RKO (cell line): ENCODE results near the gene CFDP1.

ENCODE experiments used
- DNase-seq: peaks from one replicate; pipeline ENCODE4 v3.0.0-alpha.2; 2016; ENCODE audit warnings: low spot score

The CFDP1 gene

DNA sequence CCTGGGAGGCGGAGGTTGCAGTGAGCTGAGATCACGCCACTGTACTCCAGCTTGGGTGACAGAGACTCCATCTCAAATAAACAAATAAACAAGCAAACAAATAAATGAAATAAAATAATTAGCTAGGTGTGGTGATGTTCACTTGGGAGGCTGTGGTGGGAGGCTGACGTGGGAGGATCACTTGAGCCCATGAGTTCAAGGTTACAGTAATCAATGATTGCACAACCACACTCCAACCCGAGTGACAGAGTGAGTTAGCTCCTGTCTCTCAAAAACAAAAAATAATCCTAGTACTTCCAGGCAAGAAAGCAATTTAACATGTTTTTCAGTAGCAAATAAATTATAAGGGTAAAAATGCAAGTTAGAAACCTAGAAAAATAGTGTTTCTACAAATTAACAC is 26.4 kb downstream of the CFDP1 start:
- no peak for DNase-seq

DNA sequence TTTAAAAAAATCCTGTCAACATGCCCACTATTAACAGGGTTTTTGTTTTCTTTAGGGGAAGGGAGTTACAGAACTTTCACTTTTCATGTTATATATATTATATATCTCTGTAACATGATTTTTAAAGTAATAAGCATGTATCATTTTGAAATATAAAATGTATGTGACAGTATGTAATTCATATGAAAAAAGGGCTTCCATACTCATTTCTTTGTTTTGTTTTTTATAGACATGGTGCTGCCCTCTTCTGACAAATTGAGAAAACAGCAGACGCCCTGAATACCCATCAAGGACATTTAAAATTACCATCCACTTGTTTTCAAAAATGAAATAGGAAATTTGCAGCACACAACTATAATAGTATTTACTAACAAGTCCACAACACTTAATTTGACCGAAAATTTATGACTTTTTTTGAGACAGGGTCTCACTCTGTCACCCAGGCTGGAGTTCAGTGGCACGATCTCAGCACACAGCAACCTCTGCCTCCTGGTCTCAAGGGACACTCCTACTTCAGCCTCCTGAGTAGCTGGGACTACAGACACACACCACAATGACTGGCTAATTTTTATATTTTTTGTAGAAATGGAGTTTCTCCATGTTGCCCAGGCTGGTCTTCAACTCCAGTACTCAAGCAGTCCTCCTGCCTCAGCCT is 30.4 kb downstream of the CFDP1 start:
- DNase-seq = peak; percentile 66

DNA sequence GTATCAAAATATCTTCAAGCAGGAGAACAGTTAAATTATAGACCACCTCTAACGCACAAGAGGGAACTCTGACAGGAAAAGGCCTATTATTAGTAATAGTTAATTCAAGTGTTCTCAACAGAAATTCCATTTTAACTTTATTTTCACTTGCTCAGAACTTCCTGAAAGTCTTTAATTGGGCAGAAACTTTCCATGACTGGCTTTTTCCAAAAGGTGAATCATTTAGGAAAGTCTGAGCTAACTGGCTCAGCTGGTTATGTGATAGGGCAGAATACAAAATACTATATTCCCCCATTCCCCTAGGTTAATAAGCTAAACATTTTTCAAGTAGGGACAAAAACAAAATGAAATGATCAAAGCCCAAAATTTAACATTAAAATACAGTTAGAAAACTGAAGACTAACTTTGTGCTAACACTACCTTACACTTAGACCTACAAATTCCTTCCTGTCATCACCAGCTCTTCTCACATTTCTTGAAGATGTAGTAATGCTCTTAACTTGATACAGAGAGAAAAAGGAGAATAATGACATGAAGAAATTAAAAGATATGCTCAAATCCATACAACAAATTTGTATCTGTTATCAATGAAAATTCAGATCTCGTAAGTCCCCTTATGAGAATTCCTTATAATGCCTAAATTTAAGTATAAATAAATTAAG is 31.0 kb downstream of the CFDP1 start:
- DNase-seq = peak; percentile 32

DNA sequence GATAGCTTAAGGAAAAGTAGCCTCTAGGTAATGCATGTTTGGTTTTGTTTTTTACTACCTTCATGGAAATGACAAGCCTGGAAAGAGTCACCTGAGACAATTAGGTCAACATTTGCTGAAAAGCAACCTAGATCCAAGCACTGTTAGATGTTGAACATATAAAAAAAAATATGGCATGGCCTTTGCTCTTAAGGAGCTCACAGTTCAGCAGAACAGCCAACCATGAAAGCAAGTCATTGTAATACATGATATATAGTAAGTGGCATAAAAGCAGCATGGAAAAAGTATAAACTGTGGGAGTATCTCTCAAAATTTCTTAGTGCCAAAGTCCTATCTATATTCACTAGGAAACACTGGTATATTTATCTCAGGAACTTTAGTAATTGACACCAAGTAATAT is 31.6 kb downstream of the CFDP1 start:
- no peak for DNase-seq

DNA sequence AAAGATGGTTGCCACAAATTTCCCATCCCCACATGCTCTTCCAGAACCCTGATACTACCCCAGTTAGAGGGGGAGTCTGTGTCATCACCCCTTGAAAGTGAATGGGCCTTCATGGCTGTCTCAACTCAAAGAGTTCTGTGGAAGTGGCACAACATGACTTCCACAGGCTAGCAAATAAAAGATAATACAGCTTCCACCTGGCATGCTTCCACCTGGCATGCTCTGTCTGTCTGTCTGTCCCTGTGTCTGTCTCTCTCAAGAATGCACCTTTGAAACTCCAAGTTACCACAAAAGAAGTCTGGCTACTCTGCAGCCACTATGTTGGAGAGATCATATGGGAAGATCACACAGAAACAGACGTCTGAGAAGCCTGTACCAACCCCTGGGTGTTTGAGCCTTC is 35.0 kb downstream of the CFDP1 start:
- DNase-seq = no peak

DNA sequence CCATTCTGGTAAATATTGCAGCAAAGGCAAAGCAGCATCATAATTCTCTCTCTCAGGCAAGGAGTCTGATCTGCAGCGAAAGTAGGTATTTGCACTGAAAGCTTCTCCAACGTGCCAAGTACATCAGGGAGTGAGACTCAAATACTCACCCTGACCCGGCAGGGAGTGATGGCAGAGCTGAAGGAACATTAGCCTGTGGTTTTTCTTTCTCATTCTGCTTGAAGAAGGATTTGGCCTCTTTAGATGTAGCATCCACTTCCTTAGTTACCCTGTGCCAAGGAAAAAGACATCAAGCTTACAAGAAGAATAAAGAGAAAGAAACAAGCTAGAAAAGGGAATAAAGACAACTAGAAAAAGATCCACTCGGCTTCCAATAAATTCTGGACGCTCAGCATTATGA is 38.4 kb downstream of the CFDP1 start:
- DNase-seq = no peak

DNA sequence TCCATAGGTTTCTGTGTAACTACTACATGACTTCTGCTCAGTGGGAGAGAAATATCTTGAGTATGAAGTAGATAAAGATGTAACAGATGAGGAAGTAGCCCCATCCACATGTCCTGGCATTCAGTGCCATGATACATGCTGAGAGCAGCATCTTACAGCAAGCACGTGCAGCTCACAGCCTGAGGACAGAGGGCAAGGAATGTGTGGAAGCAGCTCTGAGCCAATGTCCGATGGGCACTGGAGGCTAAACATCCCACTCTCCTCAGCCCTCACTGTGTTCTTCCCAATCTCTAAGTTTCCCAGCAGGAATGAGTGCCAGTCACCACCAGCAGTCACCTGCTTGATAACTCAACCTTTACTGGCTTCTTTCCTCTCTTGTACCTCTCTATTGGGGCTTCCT is 40.4 kb downstream of the CFDP1 start:
- no peak for DNase-seq

DNA sequence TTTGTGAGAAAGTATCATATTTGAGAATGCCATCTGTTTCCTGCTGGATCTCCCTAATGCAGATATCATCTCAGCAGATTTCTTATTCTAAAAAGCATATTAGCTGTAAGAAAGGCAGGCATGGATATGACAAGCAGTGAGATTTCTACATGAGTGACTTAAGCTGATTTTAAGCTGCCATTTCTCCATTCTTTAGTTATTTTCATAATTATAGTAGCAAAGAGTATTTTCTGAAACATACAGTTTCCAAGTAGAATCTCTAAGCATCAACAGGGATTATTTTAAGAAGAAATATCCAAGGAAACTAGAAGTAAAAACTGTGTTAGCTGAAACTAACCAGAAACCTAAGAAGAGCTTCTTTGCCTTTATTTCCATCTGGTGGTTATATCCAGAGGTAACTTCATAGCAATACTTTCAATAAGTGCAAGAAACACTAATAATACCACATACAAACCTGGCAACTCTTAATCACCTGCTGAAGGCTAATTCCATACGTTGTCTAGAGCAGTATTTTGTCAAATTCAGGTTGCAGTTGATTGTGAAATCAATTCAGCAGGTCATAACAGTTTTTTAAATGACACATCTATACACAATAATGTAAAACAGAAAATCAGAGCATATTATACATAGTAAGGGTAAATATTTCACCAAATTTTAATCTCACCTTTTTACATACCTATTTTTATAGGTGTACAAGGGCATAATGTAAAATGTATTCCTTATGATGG is 42.2 kb downstream of the CFDP1 start:
- DNase-seq = no peak

DNA sequence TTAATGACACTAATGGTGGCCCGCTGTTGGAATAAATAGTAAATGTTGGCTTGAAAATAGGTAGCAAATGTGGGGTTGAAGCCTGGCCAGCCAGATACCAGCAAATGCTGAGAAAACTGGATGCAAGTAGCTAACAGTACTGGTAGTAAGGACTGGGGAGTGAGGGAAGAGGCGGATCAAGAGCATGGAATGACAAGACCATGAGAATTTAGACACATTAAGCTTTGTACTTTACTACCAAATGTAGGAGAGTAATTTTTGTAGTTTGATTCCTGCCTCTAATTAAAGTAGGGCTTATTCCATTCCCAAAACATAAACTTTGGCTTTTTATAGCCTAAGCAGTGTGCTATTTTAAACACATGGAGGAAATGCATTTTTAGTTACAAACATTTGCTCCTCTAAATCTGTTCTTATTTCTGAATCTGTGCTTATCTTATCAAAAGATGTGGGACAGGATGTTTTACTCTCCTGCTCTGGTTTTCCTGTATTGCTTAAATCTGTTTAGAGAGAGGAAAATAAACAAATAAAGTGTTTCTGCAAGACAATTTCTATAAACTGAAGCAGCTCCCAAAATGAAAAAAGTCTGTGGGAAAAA is 44.1 kb downstream of the CFDP1 start:
- DNase-seq = no peak

DNA sequence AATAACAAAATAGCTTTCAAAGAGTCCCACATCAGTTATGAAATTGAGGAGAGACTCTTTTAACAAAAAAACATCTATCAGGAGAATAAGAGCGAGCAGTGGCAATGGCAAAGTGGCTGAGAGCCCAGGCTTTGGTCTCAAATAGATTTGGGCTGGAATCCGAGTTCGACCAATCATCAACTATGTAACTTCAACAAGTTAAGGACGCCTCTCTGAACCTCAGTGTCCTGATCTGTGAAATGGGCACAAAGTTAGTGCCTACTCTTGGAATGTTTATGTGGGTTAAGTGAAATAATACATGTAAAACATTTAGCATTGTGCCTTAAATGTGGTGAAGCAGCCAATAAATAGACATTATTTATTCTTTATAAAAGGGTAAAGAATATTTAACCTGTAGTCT is 45.4 kb downstream of the CFDP1 start:
- no peak for DNase-seq

DNA sequence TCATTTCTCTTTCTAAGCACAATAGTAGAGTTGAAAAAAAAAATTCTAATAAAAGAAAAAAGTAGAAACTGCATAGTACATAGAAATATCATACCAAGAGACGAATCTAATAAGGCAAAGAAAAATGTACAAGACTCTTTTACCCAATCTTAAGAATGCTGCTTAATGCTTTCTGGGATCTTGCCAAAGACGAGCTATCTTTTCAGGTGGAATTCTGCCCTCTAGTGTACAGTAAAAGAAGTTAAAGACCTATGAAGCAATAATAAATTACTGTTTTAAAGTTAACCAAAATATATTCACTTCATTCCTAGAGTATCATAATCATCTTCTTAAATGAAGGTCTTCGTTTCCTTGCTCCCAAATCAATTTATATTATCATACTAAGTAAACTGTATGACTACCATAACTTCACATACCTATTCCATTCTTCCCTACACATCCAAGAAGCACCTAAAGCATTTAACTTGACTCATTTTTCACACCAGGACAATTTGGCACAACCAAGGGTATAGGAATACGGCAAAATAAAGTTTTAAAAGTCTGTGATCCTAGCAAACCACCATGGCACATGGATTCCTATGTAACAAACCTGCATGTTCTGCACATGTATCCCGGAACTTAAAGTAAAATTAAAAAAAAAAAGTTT is 47.7 kb downstream of the CFDP1 start:
- peak; percentile 85 for DNase-seq

DNA sequence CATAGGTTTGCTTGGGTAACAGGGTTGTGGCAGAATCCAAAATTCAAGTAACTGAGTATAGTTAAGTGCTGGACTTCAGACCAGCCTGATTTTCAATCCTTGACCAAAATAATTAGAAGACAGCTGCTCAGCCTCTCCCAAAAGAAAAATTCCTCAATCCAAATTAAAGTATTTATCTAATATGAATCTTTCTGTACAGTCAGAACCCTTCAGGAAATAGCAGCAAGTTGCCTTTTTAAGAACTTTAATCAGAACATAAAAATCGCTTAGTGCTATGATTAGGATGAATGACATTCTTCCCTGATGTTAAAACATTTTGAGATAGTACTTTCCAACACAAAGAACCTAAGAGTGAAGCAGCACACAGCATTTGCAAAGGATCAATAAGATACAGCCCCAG is 50.2 kb downstream of the CFDP1 start:
- no peak for DNase-seq

DNA sequence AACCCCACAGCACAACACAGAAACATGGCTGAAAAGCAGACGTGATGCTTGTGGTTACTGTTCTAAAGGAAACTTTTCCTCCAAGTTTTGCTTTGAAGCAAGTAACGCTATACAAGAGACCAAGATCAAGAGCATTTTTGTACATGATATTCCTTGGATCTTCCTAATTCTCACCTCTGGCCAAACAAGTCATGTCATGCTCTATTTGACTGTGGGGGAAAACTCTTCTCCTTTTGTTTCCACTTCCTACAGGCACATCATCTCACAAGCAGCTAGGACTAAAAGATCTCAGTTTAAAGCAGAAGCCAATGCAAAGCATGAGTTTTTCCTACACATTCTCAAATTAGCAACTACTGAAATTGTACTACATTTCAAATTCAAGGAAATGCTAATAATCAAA is 50.7 kb downstream of the CFDP1 start:
- no peak for DNase-seq

DNA sequence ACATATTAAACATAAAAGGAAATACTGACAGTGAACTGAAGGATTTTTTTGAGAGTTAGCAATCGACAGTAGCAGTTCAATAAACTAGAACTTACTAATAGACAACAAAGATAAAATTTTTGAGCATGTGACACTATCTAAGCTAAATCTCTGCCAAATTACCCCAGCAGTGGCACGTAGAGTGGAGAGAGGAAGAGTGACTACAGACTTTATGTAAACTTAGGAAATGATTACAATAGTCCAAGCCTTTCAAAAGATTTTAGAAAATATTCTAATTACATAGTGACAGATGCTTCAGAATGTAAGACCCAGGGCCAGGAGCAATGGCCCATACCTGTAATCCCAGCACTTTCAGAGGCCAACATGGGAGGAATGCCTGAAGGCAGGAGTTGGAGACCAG is 52.4 kb downstream of the CFDP1 start:
- DNase-seq = no peak

DNA sequence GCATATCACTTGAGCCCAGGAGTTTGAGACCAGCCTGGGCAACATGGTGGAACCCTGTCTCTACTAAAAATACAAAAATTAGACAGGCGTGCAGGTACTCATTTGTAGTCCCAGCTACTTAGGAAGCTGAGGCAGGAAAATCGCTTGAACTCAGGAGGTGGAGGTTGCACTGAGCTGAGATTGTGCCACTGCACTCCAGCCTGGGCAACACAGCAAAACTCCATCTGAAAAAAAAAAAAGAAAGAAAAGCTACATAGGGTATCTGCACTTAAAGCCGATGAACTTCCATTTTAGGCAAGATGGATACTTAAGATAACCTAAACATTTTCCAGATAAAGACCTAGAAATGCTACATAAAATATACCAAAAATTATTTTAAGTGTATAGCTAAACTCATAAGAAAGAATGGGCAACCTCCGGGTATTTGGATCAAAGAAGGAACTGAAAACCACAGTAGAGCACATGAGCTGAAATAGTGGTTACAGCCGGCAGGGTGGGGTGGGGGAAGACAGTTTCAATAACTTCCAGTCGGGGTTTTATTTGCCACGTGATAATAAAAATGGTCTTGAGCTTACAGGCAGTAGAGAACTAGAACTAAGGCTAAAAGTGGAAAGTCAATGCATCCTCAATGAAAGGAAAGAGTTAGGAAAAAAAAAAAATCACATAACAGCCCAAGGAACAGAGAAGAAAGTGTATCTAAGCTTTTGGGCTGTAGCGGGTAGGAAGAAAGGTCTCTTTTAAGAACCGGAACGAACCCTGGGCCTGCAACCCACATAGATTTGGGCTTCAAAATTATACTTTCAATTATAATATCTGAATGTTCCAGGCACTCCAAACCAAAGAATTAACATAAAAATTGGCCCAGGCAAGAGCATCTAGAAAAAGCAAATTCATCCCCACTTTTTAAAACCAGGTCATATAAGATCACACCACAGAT is 53.1 kb downstream of the CFDP1 start:
- no peak for DNase-seq

DNA sequence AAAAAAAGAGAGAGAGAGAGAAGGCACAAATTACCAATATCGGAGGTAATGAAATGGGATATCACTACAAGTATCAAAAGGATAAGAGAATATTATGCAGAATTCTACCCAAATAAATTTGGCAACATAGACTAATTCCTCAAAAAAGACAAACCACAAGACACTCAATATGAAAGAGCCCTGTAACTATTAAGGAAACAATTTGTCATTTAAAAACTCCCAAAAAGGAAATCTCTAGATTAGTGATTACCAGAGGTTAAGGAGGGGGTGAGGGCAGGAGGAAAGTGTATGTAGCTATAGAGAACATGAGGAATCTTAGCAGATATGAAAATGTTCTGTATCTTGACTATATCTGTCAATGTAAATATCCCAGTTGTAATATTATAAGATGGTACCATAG is 54.0 kb downstream of the CFDP1 start:
- DNase-seq = no peak

DNA sequence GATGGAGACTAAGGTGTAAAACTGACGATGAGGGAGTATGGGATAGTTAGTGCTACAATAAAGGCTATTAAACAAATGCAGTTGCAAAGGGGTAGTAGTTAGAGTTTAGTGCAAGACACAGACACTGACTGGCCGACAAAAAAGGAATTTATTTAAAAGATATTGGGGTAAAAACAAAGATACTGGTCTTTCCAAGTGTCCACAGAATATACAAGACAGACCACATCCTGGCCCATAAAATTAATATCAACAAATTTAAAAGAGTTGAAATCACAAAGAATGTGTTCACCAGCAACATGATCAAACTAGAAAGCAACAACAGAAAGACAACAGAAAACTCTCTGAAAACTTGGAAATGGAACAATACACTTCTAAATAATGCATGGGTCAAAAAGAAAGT is 54.7 kb downstream of the CFDP1 start:
- no peak for DNase-seq

DNA sequence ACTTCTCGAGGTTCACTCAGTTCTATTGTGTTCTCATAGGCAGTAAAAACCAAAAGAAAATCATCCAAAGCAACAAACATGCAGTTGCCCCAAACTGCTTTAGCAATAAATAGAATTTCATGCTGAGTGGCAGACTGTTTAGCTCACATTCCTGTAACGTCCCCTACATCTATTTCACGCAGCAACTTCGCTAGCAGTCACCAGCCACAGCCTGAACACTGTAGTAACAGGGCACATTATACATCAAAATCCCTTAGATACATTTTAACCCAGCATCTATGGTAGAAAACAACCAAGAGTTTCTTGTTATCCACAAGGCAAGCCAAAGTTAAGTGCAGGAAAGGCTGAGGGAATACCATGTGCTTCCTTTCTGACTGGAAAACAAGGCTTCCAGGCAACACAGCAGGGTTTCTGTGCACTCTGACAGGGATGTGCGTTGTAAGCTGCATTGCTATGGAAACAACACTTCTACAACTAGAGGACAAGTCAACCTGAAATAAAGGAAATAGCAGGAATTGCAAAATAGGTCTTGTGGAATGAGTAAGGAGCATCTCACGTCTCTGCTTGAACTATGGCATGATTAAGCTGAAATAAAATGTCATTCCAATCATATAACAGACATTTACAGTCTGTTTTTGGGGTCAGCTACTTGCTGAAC is 55.4 kb downstream of the CFDP1 start:
- peak; percentile 34 for DNase-seq

DNA sequence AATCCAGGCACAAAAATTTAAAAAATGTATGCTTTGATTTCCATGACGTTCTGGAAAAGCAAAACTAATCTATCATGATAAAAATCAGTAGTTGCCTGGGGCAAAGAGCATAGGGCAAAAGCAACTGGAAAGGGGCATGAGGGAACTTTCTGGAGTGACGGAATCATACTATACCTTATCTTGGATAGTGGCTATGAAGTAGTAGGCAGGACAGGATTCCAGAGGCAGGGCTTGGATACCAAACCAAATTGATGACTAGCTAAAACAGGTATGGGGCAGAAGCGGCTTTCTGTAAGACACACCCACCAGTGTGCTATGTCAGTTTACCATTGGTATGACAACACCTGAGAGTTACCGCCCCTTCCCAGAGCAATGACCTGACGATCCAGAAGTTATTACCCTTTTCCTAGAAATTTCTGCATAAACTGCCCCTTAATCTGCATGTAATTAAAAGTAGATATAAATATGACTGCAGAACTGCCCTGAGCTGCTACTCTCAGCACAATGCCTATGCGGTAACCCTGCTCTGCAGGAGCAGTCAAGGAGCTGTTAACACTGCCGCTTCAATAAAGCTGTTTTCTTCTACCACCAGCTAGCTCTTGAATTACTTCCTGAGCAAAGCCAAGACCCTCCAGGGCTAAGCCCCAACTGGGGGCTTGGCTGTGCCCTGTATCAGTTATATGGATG is 56.7 kb downstream of the CFDP1 start:
- DNase-seq = no peak

DNA sequence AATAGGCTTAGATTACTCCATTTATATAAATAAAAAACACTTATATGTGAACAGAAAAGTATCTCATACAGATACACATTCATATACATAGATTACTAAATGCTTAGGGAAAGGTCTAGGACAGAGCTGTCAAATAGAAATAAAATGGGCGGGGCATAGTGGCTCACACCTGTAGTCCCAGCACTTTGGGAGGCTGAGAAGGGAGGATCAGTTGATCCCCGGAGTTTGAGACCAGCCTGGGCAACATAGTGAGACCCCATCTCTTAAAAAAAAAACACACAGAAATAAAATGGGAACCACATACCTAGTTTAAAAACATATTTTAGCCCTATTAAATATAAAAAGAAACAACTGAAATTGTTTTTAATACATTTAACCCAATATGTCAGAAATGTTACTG is 58.9 kb downstream of the CFDP1 start:
- no peak for DNase-seq
